Body of pancreas (tissue), 4 donors: ENCODE measurements around the gene EFNA5.

Experiments used
- POLR2A ChIP-seq, 3 donors: fragments of 450-650 bp; IDR thresholded peaks; one replicate each; pipeline ENCODE4 v1.6.1; 2016; ENCODE audit warnings: antibody characterized with exemption in 3 of 3, mild to moderate bottlenecking in 2 of 3
- TF ChIP-seq, protein P1 (sequence below), 7 experiments: fragments of 450-650 bp in 4 of 7; fragments of 200-600 bp in 3 of 7; sonication (generic) in 3 of 7; IDR thresholded peaks; one replicate each; pipeline ENCODE4 v1.5.1; 2016 to 2019; ENCODE audit warnings: antibody characterized with exemption in 7 of 7

DNA sequence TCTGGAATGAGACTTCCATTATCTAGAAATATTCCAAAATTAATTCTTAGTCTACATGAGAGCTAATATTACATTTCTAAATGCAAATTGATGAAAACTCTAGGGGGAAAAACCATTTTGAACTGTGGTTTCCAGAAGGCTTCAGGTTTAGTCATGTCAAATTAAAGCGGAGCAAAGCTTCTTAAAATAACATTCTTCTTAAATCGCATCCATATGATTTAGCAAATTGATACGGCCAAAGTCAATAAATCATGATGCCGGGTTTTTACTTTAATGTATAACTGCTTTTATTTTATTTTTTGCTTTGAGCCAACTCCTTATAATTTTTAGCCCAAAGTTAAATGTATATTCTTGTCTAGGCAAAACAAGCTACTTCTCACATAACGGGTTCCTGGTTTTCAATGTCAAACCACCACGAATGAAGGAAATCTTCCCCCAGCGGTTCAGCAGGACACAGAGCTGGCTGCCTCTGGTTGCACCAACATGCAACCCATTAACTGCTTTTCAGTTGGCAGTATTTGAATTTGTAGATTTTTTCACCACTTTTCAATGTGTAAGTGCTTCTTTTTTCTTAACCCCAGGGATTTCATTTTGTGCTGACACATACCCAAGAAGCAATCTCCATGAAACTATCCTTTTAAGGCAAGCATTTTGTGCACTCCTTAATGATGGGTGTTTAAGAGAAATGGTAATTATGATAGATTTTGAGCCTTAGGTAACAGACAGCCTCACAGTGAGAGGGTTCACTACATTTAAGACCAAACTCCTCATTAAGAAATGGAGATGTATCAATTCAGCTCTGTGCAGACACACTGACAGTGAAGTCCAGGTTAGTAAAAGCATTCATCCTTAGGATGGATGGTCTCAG is 35.5 kb downstream of the EFNA5 start:
- TF ChIP-seq POLR2A (IDR thresholded peaks at IDR 0.05), result no peak
- TF ChIP-seq, protein P1, sequence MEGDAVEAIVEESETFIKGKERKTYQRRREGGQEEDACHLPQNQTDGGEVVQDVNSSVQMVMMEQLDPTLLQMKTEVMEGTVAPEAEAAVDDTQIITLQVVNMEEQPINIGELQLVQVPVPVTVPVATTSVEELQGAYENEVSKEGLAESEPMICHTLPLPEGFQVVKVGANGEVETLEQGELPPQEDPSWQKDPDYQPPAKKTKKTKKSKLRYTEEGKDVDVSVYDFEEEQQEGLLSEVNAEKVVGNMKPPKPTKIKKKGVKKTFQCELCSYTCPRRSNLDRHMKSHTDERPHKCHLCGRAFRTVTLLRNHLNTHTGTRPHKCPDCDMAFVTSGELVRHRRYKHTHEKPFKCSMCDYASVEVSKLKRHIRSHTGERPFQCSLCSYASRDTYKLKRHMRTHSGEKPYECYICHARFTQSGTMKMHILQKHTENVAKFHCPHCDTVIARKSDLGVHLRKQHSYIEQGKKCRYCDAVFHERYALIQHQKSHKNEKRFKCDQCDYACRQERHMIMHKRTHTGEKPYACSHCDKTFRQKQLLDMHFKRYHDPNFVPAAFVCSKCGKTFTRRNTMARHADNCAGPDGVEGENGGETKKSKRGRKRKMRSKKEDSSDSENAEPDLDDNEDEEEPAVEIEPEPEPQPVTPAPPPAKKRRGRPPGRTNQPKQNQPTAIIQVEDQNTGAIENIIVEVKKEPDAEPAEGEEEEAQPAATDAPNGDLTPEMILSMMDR (IDR thresholded peaks at IDR 0.05), result no peak
